B cell (primary cell): ENCODE data around the gene PLD4.

Experiments
- EZH2 ChIP-seq: IDR thresholded peaks from 2 replicates; pipeline ENCODE4 v1.6.1; 2012; ENCODE audit warnings: borderline replicate concordance, low read depth, mild to moderate bottlenecking, moderate library complexity, low read length; ENCODE audit not compliant: insufficient read depth, poor library complexity, severe bottlenecking
- TF ChIP-seq, protein P1 (sequence below): fragments of 200-600 bp; IDR thresholded peaks from one replicate; pipeline ENCODE4 v1.8.0; 2022; ENCODE audit warnings: antibody characterized with exemption, mild to moderate bottlenecking

DNA sequence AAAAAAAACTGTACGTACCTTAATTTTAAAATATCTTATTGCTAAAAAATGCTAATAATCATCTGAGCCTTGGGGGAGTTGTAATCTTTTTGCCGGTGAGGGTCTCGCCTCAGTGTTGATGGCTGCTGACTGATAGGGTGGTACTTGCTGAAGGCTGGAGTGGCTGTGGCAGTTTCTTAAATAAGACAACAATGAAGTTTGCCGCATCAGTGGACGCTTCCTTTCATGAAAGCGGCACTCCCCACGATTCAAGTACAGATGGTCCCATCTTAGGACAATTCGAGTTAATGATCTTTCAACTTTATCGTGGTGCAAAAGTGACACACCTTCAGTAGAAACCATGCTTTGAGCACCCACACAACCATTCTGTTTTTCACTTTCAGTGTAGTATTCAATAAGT lies 7.6 kb upstream of the PLD4 start:
- TF ChIP-seq, protein P1, sequence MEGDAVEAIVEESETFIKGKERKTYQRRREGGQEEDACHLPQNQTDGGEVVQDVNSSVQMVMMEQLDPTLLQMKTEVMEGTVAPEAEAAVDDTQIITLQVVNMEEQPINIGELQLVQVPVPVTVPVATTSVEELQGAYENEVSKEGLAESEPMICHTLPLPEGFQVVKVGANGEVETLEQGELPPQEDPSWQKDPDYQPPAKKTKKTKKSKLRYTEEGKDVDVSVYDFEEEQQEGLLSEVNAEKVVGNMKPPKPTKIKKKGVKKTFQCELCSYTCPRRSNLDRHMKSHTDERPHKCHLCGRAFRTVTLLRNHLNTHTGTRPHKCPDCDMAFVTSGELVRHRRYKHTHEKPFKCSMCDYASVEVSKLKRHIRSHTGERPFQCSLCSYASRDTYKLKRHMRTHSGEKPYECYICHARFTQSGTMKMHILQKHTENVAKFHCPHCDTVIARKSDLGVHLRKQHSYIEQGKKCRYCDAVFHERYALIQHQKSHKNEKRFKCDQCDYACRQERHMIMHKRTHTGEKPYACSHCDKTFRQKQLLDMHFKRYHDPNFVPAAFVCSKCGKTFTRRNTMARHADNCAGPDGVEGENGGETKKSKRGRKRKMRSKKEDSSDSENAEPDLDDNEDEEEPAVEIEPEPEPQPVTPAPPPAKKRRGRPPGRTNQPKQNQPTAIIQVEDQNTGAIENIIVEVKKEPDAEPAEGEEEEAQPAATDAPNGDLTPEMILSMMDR: no peak
- TF ChIP-seq EZH2: no peak
